RWPE1 (cell line): ENCODE measurements around the gene MBP.

Source experiments
- CTCF ChIA-PET: fragments of 350-600 bp; sonication (Branson Sonifier 250); formaldehyde crosslinking; extraction: SDS; loops from one replicate; lab custom pipeline; 2021; lab: Yijun Ruan, JAX
- POLR2A ChIA-PET: fragments of 400-600 bp; formaldehyde crosslinking; extraction: SDS; loops from one replicate; lab custom pipeline; 2020; ENCODE audit warnings: antibody characterized with exemption; ENCODE audit not compliant: low non-redundant PET; lab: Yijun Ruan, JAX
- DNase-seq: peaks from one replicate; pipeline ENCODE4 v3.0.0; 2012; ENCODE audit warnings: low spot score
- H3K27ac ChIP-seq: fragments of 450-650 bp; 2 replicates; pipeline ENCODE4 v1.5.1; 2017
- TF ChIP-seq, protein P1 (sequence below): fragments of 450-650 bp; conservative IDR thresholded peaks from 2 replicates; pipeline ENCODE4 v1.5.1; 2017; ENCODE audit warnings: low read depth, mild to moderate bottlenecking

Gene MBP

DNA sequence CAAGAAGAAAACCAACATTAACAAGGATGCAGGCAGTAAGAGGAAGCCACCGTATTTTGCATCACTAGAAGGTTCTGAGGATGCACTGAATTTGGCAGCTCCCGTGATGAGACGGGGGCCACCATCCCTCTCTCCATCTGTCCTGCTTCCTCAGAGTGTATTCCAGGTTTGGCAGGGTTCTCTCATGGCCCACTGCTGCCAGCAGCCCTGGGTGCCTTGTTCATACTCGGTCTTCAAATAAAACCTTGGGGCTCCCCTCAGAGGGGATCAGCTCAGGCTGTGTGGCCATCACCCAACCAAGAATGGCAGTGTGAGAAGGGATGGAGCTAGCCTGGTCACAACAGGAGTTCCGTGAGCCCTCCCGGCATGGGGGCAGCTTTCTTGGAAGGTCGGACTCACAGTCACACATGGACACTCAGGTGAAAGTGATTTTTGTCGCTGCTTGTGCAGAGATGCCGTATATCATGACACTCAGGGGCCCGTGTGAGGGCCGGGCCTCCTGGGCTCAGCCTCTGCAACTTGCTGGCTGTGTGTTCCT is 12.8 kb upstream of the MBP start:
- no peak overlapping the region for H3K27ac ChIP-seq
- CTCF ChIA-PET = no interaction called here
- TF ChIP-seq, protein P1, sequence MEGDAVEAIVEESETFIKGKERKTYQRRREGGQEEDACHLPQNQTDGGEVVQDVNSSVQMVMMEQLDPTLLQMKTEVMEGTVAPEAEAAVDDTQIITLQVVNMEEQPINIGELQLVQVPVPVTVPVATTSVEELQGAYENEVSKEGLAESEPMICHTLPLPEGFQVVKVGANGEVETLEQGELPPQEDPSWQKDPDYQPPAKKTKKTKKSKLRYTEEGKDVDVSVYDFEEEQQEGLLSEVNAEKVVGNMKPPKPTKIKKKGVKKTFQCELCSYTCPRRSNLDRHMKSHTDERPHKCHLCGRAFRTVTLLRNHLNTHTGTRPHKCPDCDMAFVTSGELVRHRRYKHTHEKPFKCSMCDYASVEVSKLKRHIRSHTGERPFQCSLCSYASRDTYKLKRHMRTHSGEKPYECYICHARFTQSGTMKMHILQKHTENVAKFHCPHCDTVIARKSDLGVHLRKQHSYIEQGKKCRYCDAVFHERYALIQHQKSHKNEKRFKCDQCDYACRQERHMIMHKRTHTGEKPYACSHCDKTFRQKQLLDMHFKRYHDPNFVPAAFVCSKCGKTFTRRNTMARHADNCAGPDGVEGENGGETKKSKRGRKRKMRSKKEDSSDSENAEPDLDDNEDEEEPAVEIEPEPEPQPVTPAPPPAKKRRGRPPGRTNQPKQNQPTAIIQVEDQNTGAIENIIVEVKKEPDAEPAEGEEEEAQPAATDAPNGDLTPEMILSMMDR = no peak
- POLR2A ChIA-PET = no interaction called here
- no peak for DNase-seq

DNA sequence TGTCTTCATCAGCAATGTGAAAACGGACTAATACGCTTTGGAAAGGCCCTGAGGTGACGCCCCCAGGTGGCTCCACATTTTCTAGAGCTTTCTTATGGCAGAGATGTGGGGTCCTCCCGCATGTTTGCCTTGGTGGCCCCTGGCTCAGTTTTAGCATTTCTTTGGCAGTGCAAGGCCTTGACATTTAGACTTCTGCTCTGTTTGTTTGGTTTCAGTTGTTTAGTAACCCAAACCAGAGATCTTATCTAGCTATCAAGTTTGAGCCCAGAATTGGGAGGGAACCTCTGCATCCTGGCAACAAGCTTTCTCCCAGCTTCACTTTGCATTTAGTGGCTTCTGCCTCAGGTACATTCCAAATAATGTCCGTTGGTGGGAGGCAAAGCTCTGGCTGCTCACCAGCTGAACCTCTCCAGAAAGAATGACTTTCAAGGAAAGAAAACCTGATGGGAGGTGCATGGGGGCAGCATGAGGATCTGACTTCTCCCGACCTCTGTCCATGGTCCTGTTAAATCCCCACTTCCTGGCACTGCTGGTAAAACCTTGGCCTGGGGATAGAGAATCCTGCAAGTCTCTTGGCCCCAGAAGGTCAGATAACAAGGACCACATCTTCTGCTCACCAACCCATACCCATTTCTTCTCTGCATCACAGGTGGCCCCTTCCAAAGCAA is 12.0 kb upstream of the MBP start:
- ChIA-PET CTCF (no interaction called here), POLR2A (no interaction called here)
- TF ChIP-seq, protein P1 = no peak

DNA sequence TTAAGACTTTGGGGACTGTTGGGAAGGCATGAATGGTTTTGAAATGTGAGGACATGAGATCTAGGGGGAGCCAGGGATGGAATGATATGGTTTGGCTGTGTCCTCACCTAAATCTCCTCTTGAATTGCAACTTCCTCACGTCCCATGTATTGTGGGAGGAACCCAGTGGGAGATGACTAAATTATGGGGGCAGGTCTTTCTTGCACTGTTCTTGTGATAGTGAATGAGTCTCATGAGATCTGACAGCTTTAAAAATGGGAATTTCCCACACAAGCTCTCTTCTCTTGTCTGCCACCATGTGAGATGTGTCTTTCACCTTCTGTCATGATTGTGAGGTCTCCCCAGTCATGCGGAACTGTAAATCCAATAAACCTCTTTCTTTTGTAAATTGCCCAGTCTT is 11.5 kb upstream of the MBP start:
- CTCF ChIA-PET = no interaction called here
- POLR2A ChIA-PET = no interaction called here
- TF ChIP-seq, protein P1 = no peak

More for the DNA sequence above, 12.0 kb upstream of the MBP start:
- no peak overlapping the region for H3K27ac ChIP-seq
- no peak for DNase-seq

DNA sequence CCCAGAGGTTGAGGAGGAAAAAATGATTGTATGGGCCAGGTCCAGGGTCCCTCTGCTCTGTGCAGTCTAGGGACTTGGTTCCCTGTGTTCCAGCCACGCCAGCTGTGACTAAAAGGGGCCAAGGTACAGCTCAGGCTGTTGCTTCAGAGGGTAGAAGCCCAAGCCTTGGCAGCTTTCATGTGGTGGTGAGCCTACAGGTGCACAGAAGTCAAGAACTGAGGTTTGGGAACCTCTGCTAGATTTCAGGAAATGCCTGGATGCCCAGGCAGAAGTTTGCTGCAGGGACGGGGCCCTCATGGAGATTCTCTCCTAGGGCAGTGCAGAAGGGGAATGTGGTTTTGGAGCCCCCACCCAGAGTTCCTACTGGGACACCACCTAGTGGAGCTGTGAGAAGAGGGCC is 10.6 kb upstream of the MBP start:
- POLR2A ChIA-PET = no interaction called here
- H3K27ac ChIP-seq = no peak overlapping the region
- TF ChIP-seq, protein P1 = no peak
- DNase-seq = no peak
- CTCF ChIA-PET = no interaction called here

More for the DNA sequence above, 11.5 kb upstream of the MBP start:
- no peak overlapping the region for H3K27ac ChIP-seq
- no peak for DNase-seq

DNA sequence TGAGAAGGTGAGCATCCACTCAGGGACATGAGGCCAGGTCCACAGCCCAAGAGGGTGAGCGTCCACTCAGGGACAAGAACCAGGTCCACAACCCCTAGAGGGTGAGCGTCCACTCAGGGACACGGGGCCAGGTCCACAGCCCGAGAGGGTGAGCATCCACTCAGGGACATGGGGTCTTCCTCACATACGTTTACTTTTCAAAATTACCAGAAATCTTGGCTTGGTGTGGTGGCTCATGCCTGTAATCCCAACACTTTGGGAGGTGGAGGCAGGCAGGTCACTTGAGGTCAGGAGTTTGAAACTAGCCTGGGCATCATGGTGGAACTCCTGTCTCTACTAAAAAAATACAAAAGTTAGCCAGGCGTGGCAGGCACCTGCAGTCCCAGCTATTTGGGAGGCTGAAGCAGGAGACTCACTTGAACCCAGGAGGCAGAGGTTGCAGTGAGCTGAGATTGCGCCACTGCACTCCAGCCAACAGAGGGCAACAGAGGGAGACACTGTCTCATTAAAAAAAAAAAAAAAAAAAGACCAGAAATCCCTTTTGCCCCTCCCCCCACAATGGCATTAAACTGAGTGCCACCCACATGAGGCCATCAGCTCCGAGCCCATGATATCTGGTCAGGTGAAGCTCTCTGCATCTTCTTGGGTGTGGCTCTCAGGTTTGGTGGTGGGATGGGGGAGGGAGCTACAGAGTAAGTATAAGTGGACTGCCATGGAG is 9.0 kb upstream of the MBP start:
- H3K27ac ChIP-seq = peak overlapping the region; percentile 53
- ChIA-PET CTCF (interaction anchor here (0.6 kb wide), 3 partner anchors 125 to 1668 kb away, joined by 3 to 5 read pairs (median 4); no protein-coding TSS in a partner anchor), POLR2A (no interaction called here)
- DNase-seq = no peak
- TF ChIP-seq, protein P1 = no peak

DNA sequence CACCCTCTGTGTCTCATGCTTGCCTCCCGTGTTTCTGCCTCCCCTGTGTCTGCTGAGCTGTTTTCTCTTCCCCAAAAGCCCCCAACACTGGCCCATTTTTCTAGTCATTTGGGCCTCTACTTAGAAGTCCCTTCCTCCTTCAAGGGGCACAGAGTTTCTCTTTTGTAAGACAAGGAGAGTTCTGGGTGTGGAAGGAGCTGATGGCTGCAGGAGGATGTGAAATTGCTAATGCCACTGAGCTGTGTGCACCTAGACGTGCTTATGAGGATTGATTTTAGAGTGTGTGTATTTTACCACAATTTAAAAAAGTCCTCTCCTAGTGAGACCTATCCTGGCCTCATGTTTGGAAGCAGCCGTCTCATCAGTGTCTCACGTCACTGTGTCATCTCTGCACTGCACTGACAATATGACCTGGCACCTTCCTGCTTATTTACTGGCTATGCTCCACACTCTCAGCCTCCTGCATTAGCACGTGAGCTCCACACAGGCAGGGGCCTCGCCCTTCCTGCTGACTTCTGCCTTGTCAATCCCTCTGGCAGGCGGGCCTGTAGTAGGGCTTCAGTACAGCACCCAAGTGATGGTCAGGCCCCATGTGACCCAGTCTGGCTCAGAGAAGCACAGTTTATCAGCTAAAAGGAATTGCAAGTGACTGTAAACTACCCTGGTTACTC is 8.0 kb upstream of the MBP start:
- TF ChIP-seq, protein P1 = no peak
- peak overlapping the region; percentile 53 for H3K27ac ChIP-seq
- POLR2A ChIA-PET = no interaction called here
- no peak for DNase-seq
- CTCF ChIA-PET = interaction anchor here (0.6 kb wide), 1 partner anchor 1667 kb away, joined by 4 read pairs; no protein-coding TSS in a partner anchor
